ENCODE measurements around the gene PI4K2A. TPM values are rescaled to one million over a fixed set of nuclear protein-coding genes. Genes with fewer than 3 reads are reported as not detected.

Gene PI4K2A
- total RNA-seq, 1 donor from 2014 or later: 22.1 TPM

DNA sequence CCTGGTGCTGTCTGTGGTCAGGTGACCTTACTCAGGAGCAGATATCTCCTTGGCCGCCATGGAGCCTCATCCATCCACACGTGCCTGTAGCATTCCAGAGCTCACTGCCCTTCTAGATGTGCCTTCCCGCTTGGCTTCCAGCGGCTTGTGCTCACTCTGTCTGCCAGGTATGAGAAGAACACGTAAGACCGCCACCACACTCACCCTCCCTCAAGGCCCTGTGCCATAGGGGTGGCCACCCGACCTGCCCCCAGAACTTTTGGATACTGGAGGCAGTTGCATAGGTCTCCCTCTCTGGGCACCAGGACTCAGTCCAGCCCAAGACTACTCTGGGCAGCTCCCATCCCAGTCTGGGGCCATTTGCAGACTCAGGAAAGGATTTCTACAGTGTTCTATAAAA, 77.2 kb downstream of the PI4K2A start:
- TF ChIP-seq, protein P1, sequence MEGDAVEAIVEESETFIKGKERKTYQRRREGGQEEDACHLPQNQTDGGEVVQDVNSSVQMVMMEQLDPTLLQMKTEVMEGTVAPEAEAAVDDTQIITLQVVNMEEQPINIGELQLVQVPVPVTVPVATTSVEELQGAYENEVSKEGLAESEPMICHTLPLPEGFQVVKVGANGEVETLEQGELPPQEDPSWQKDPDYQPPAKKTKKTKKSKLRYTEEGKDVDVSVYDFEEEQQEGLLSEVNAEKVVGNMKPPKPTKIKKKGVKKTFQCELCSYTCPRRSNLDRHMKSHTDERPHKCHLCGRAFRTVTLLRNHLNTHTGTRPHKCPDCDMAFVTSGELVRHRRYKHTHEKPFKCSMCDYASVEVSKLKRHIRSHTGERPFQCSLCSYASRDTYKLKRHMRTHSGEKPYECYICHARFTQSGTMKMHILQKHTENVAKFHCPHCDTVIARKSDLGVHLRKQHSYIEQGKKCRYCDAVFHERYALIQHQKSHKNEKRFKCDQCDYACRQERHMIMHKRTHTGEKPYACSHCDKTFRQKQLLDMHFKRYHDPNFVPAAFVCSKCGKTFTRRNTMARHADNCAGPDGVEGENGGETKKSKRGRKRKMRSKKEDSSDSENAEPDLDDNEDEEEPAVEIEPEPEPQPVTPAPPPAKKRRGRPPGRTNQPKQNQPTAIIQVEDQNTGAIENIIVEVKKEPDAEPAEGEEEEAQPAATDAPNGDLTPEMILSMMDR (IDR thresholded peaks at IDR 0.05): no peak
- DNase-seq (ENCODE audit: extremely low spot score, unreplicated experiment): no peak
- Mint-ChIP-seq H3K27ac (ENCODE audit: unreplicated experiment) (no peak overlapping the region), H3K27me3 (ENCODE audit: unreplicated experiment) (no peaks in the 10 kb centered on the region), H3K4me1 (ENCODE audit: unreplicated experiment) (peaks cover 50% of the 10 kb centered on the region), H3K4me3 (ENCODE audit: unreplicated experiment) (no peak overlapping the region), H3K36me3 (ENCODE audit: unreplicated experiment) (peaks cover 23% of the 10 kb centered on the region), H3K9me3 (ENCODE audit: unreplicated experiment) (no peaks in the 10 kb centered on the region)

DNA sequence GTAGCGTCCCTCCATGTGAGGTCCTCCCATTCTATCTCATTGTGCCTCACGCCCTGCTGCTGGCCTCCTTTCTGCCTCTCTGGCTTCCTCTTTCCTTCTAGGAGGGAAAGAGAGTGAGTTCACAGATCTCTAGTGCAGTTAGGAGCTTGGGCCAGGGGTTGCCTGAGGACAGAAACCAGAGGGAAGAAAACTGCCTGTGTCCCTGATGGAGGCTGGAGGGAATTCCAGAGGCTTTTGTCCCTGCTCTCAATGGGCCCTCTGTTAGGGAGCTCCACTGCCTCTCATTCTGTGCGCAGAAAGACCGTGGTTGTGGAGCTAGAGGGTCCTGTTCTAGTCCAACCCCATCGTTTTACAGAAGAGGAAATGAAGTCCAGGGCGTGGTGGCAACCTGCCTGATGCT, 77.7 kb downstream of the PI4K2A start:
- H3K36me3 Mint-ChIP-seq (ENCODE audit: unreplicated experiment): peaks cover 23% of the 10 kb centered on the region
- TF ChIP-seq, protein P1 (IDR thresholded peaks at IDR 0.05): no peak
- no peak overlapping the region for H3K27ac Mint-ChIP-seq (ENCODE audit: unreplicated experiment)
- DNase-seq (ENCODE audit: extremely low spot score, unreplicated experiment): no peak
- no peaks in the 10 kb centered on the region for H3K9me3 Mint-ChIP-seq (ENCODE audit: unreplicated experiment)
- H3K4me3 Mint-ChIP-seq (ENCODE audit: unreplicated experiment): no peak overlapping the region
- H3K4me1 Mint-ChIP-seq (ENCODE audit: unreplicated experiment): peaks cover 45% of the 10 kb centered on the region
- H3K27me3 Mint-ChIP-seq (ENCODE audit: unreplicated experiment): no peaks in the 10 kb centered on the region

DNA sequence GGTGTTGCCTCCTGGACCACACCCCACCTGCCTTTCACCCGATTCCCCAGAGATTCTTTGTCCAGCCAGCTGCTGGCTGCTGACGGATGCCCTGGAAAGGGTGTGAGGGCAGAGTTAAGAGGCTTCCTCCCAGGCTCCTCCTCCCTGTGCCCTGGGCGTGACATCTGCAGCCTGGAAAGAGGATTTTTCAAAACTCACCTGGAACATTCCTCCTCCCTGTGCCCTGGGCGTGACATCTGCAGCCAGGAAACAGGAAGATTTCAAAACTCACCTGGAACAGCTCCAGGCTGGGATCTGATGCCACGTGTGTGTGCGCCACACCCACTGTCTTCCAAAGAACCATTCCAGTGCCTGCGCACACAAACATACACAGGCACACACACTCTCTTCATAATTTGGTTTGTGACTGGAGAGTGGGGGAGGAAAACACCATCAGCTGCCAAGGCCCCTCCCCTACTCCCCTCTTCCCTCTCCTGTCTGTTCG, 78.2 kb downstream of the PI4K2A start:
- Mint-ChIP-seq H3K27ac (ENCODE audit: unreplicated experiment) (peak overlapping the region; percentile 29), H3K4me1 (ENCODE audit: unreplicated experiment) (peaks cover 42% of the 10 kb centered on the region), H3K27me3 (ENCODE audit: unreplicated experiment) (no peaks in the 10 kb centered on the region)

DNA sequence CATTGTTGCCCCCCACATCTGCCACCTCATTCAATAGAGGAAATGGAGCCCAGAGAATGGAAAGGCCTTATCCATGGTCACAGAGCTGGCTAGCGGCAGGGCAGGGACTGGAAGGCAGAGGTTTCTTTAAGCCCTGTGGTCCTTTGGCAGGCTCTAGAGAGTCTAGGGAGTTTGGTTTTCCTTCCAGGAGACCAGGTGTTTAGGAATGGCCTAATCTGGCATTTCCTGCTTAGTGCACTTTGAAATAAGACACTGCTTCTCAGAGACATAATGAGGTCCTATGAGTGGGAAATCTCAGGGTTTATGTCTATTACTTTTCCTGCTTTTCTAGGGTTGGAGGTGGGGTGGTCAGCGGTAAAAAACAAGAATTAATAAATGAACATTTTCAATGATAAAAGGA, 79.1 kb downstream of the PI4K2A start:
- peaks cover 23% of the 10 kb centered on the region for H3K36me3 Mint-ChIP-seq (ENCODE audit: unreplicated experiment)
- DNase-seq (ENCODE audit: extremely low spot score, unreplicated experiment): no peak
- no peaks in the 10 kb centered on the region for H3K9me3 Mint-ChIP-seq (ENCODE audit: unreplicated experiment)
- TF ChIP-seq, protein P1 (IDR thresholded peaks at IDR 0.05): no peak
- H3K4me3 Mint-ChIP-seq (ENCODE audit: unreplicated experiment): no peak overlapping the region
- H3K27me3 Mint-ChIP-seq (ENCODE audit: unreplicated experiment): no peaks in the 10 kb centered on the region
- H3K27ac Mint-ChIP-seq (ENCODE audit: unreplicated experiment): no peak overlapping the region
- H3K4me1 Mint-ChIP-seq (ENCODE audit: unreplicated experiment): peaks cover 42% of the 10 kb centered on the region

More for the DNA sequence above, 78.2 kb downstream of the PI4K2A start:
- Mint-ChIP-seq H3K4me3 (ENCODE audit: unreplicated experiment) (no peak overlapping the region), H3K36me3 (ENCODE audit: unreplicated experiment) (peaks cover 23% of the 10 kb centered on the region), H3K9me3 (ENCODE audit: unreplicated experiment) (no peaks in the 10 kb centered on the region)
- TF ChIP-seq, protein P1 (IDR thresholded peaks at IDR 0.05): no peak
- no peak for DNase-seq (ENCODE audit: extremely low spot score, unreplicated experiment)

DNA sequence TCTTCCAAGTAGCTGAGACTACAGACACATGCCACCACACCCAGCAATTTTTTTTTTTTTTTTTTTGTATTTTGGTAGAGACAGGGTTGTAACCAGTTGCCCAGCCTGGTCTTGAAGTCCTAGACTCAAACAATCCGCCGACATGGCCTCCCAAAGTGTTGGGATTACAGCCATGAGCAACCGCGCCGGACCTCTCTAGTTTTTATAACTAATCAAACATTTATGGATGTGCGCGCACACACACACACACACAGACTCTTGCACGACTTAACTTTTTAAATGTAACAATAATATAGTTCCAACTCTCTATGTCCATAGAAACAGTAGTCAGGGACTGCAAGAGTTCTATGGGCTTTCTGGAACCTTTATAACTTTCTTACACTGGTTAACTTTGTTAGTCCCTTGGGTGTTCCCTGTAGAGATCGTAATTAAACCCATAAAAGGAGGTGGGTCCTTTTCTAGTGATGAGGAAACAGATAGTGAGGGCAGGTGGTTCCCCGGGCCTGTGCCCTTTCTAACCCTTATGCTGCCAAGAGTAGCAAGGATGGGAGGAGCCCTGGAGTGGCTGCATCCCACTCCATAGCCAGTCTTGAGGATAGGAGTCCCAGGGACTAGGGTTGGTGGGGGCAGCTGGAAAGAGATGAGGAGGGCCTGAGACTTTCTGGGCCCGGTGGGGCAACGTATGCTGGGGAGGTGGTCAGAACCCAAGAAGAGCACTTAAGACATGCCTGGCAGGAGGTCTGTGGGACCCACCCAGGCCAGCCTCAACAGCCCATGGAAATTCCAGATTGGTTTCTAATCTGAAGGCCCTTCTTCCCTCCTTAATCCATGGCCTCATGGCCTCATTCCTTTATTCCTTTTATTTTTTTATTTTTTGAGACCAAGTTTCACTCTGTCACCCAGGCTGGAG, 81.7 kb downstream of the PI4K2A start:
- TF ChIP-seq, protein P1 (IDR thresholded peaks at IDR 0.05): no peak
- H3K27ac Mint-ChIP-seq (ENCODE audit: unreplicated experiment): no peak overlapping the region

More for the DNA sequence above, 81.7 kb downstream of the PI4K2A start:
- Mint-ChIP-seq H3K36me3 (ENCODE audit: unreplicated experiment) (peaks cover 19% of the 10 kb centered on the region), H3K4me3 (ENCODE audit: unreplicated experiment) (no peak overlapping the region), H3K9me3 (ENCODE audit: unreplicated experiment) (no peaks in the 10 kb centered on the region), H3K4me1 (ENCODE audit: unreplicated experiment) (peaks cover 20% of the 10 kb centered on the region), H3K27me3 (ENCODE audit: unreplicated experiment) (no peaks in the 10 kb centered on the region)
- DNase-seq (ENCODE audit: extremely low spot score, unreplicated experiment): no peak

Data from osteocyte (in vitro differentiated cells).